Measurements from ENCODE around the gene VTCN1. TPM values are rescaled to one million over a fixed set of nuclear protein-coding genes. Genes with fewer than 3 reads are reported as not detected.

VTCN1 gene
- total RNA-seq, 1 experiment from 2014 or later = 0.17 TPM

DNA sequence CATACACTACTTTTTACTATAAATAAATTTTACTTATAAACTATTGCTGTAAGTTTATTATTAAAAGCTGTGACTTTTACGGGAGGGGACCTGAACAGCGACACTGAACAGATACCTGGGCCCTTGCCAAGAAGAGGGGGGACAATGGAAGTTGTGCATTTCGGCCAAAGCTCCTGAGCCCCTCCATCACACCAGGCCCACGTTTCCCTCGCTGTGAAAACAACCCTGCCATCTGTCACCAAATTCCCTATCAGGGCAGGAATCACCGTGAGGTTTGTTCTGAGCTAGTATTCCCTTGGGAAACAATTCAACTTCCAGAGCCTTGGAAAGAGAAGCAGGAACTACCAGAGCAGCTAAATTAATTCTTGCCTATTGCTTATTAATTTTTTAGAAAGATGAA lies 37.0 kb downstream of the VTCN1 start:
- H3K79me2 ChIP-seq (ENCODE audit: insufficient read depth, low read length) = no peaks in the 10 kb centered on the region
- TF ChIP-seq JUND (IDR thresholded peaks at IDR 0.05) (no peak), ZNF274 (IDR thresholded peaks at IDR 0.05; ENCODE audit: low read depth, low read length) (no peak), TCF7L2 (IDR thresholded peaks at IDR 0.05; ENCODE audit: borderline replicate concordance, extremely low read depth, insufficient read depth, insufficient read length) (no peak), CBX3 (IDR thresholded peaks at IDR 0.05; ENCODE audit: low read depth) (no peak), ZFX (IDR thresholded peaks at IDR 0.05) (no peak), CTCF (IDR thresholded peaks at IDR 0.05 in 2 of 3, conservative IDR thresholded peaks at IDR 0.05 in 1 of 3; ENCODE audit: borderline replicate concordance in 1 of 3, insufficient read depth in 1 of 3, low read depth in 2 of 3, low read length in 2 of 3) (no peak), EZH2 (IDR thresholded peaks at IDR 0.05) (no peak), MAX (IDR thresholded peaks at IDR 0.05) (no peak), FOSL1 (IDR thresholded peaks at IDR 0.05; ENCODE audit: low read depth) (no peak), CEBPB (IDR thresholded peaks at IDR 0.05; ENCODE audit: low read depth) (no peak), REST (IDR thresholded peaks at IDR 0.05; ENCODE audit: low read depth) (no peak), EZH2phosphoT487 (IDR thresholded peaks at IDR 0.05; ENCODE audit: borderline replicate concordance) (no peak)
- no peak overlapping the region for H3K27ac ChIP-seq (ENCODE audit: low read depth, low read length)
- H3K9ac ChIP-seq (ENCODE audit: low read length) = no peak overlapping the region
- no peak overlapping the region for H3K4me3 ChIP-seq (replicated peaks in 1 of 2; ENCODE audit: low read depth in 1 of 2, low read length in 2 of 2)
- H3K9me2 ChIP-seq (ENCODE audit: insufficient read depth) = no peaks in the 10 kb centered on the region
- no peak overlapping the region for H2AFZ ChIP-seq (ENCODE audit: low read depth, low read length, poor library complexity, severe bottlenecking)
- no peaks in the 10 kb centered on the region for H3K4me1 ChIP-seq (ENCODE audit: control insufficient read depth in 1 of 2, insufficient read depth in 2 of 2, low read length in 2 of 2)
- RAD21 ChIA-PET (ENCODE audit: low non-redundant PET in 1 of 2, low total read pairs in 2 of 2, uncharacterized antibody in 2 of 2, unreplicated experiment in 2 of 2) = no interaction called here
- no peak overlapping the region for H3K4me2 ChIP-seq (ENCODE audit: low read length)
- H4K20me1 ChIP-seq (ENCODE audit: insufficient read depth) = no peaks in the 10 kb centered on the region
- H3K36me3 ChIP-seq (ENCODE audit: control insufficient read depth in 1 of 2, insufficient read depth in 2 of 2, low read length in 2 of 2) = no peaks in the 10 kb centered on the region
- no peak for ATAC-seq
- no peak for DNase-seq (ENCODE audit: low read depth, low spot score)
- H3K27me3 ChIP-seq (ENCODE audit: insufficient read depth, low read length) = no peaks in the 10 kb centered on the region
- no peaks in the 10 kb centered on the region for H3K9me3 ChIP-seq (ENCODE audit: control insufficient read depth in 1 of 2, insufficient read depth in 1 of 2, low read depth in 1 of 2, low read length in 2 of 2)
- no TSS peak for BruUV-seq (replicated peaks)
- CTCF ChIA-PET = no interaction called here
- intact Hi-C loops (cut with micrococcal nuclease) = no loop called here
- POLR2A ChIA-PET = no interaction called here
